ENCODE data around the gene EEF2.
"Not testable (repeated sequence)": the region's sequence is repeated elsewhere in the genome, so short reads cannot be mapped to it uniquely, and the experiment has no call there.

Gene EEF2

DNA sequence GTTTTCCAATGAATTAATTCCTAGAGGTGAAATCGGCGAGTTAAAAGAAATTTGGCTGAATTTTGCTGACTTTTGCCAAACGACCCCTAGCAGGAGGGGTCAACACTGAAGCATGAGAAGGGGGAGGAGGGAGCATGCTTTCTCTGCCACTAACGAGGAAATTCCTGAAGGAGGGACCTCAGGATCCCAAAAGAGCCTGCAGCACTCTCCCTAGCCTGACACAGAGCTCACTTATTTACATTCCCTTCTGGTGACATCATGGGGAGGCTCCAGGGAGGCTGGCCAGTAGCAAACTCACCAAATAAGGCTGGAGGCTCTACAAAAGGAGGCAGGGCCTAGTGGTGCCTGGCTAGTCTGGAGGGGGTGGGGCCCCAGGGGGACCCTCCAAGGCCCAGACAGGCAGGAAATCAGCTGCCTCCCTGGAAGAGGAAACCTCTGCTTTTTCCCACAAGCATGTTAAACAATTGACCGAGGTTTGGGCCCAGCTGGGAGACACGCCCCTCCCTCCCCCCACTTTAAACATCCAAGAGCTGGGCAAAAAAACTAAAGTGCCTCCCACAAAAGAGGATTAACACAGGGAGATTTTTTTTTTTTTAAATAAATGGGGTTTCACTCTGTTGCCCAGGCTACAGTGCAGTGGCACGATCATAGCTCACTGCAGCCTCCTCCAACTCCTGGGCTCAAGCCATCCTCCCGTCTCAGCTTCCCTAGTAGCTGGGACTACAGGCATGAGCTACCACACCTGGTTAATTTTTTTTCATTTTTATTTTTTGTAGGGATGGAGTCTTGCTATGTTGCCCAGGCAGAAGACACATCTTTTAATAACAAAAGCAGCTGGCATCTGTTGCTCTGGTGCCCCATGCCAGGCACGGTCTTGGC, 16.5 kb downstream of the EEF2 start:
- no peak for DNase-seq (ENCODE audit: low read depth)

DNA sequence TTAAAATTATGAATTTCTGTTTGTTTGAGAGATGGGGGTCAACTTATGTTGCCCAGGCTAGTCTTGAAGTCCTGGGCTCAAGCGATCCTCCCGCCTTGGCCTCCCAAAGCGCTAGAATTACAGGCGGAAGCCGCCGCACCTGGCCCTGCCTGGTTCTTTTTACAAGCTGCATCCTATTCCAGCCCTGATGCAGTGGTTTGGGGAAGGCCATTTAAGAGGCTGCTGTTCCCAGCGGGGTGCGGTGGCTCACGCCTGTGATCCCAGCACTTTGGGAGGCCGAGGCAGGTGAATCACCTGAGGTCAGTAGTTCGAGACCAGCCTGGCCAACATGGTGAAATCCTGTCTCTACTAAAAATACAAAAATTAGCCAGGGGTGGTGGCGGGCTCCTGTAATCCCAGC, 17.3 kb downstream of the EEF2 start:
- DNase-seq (ENCODE audit: low read depth): not testable (repeated sequence)

GRCh38 chr19:3966051-3967017, 18.9 kb downstream of the EEF2 start:
- DNase-seq (ENCODE audit: low read depth): no peak

DNA sequence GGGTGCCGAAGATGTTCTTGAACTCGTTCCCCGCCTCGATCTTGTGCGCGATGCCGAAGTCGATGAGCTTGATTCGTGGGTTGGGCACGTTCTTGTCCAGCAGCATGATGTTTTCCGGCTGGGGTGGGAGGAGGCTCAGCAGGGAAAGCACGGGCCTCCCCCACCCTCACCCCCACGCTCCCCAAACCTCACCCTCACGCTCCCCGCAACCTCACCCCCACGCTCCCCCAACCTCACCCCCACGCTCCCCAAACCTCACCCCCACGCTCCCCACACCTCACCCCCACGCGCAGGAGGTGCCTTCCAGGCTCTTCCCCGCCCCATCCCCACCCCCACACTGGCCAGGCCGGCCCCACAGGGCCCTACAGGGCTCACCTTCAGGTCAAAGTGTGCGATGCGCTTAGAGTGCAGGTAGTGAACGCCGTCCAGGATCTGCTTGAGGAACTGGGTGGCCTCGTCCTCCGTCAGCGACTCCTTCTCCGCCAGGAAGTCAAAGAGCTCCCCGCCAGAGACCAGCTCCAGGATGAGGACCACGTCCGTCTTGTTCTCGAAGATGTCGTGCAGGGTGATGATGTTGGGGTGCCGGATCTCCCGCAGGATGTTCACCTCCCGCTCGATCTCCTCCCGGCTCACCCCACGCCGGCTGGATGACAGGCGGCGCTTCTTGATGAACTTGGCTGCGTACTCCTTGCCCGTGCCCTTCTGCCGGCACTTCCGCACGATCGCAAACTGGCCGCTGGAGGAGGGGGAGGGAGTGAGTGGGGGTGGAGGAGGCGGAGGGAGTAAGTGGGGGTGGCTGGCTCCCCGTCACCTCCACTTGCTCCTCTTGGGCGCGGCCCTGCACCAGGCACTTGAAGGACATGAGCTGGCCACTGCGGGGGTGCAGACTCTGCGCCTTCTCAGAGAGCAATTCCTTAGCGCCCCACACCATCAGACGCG, 20.7 kb downstream of the EEF2 start:
- no peak for DNase-seq (ENCODE audit: low read depth)

GRCh38 chr19:3963458-3964255, 21.6 kb downstream of the EEF2 start:
- DNase-seq (ENCODE audit: low read depth): no peak

GRCh38 chr19:3961007-3961406, 24.3 kb downstream of the EEF2 start:
- DNase-seq (ENCODE audit: low read depth): no peak

DNA sequence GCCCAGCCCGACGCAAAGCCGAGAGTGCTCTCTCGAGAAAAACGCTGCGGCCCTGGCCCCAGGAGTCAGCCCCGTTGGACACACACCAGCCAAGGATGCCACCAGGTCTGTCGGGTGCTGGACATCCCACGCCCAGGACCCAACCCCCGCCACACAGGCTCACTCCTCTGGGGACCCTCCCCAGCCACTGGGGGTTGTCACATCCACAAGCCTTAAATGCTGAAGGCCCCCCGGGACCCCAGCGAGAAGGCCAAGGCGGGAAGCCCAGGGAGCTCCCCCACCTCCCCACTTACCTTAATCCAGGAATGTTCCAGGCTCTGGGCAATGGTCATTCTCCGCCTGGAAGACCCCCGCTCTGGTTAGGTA, 25.5 kb downstream of the EEF2 start:
- no peak for DNase-seq (ENCODE audit: low read depth)

GRCh38 chr19:3958836-3959765, 26.2 kb downstream of the EEF2 start:
- no peak for DNase-seq (ENCODE audit: low read depth)

GRCh38 chr19:3955688-3956087, 29.6 kb downstream of the EEF2 start:
- DNase-seq (ENCODE audit: low read depth): no peak

DNA sequence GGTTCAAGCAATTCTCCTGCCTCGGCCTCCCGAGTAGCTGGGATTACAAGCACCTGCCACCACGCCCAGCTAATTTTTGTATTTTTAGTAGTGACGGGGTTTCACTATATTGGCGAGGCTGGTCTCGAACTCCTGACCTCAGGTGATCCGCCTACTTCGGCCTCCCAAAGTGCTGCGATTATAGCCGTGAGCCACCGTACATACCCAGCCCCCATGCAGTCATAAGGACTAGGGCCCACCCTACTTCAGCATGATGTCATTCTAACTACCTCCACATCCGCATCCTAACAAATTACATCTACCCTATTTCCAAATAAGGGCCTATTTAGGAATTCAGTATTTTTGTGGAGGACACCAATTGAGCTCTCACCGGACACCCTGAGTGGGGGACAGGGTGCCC, 30.0 kb downstream of the EEF2 start:
- DNase-seq (ENCODE audit: low read depth): not testable (repeated sequence)

- DNase-seq (ENCODE audit: low read depth): no peak
Observed at GRCh38 chr19:3954107-3954506, 31.2 kb downstream of the EEF2 start.

DNA sequence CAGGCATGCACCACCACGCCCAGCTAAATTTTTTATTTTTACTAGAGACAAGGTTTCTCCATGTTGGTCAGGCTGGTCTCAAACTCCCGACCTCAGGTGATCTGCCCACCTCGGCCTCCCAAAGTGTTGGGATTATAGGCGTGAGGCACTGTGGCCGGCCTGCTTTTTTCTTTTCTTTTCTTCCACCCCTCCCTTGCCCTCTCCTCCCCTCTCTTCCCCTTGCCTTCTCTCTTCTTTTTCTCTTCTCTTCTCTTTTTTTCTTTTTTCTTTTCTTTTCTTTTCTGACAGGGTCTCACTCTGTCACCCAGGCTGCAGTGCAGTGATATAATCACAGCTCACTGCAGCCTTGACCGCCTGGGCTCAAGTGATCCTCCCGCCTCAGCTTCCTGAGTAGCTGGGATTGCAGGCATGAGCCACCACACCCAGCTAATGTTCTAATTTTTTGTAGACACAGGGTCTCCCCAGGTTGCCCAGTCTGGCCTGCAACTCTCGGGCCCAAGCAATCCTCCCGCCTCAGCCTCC, 32.4 kb downstream of the EEF2 start:
- not testable (repeated sequence) for DNase-seq (ENCODE audit: low read depth)

- no peak for DNase-seq (ENCODE audit: low read depth)
Observed at GRCh38 chr19:3950871-3951861, 34.1 kb downstream of the EEF2 start.

DNA sequence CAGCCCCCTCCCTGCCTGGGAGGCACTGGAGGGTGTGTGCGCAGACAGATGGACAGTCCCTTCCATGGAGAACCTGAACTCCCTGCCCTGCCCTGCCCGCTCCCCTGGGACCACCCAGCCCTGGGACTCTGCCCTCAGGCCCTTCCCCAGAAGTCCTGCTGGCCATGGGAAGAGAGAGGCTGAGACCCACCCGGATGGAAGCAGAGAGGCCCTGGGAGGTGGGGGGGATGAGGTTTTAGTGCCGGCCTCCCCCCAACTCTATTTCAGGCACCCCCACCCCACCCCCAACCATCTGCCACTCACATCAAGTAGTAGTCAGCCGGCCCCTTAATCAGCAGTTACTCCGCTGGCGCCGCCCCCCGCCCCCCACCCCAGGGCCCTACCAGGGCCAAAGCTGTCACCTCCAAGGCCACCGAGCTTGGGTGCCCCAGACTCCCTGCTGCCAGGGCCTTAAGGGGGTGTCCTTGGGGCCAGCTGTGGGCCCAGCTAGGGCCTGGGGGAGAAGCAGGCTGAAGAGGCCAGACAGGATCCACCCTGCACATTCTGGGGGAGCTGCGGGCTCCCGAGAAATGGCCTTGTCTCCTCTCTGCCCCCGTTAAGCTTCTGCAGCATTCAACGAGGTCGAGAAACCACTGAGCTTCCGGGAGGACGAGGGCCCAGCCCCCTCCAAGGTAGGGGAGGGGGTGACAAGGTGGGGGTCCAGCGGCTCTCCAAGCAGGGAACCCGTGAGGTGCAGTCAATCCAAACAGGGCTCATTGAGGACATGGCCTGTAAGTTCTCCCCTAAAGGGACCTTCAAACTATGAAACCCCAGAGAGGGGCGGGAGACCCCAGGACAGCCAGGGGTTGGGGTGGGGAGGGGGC, 35.0 kb downstream of the EEF2 start:
- DNase-seq (ENCODE audit: low read depth): no peak

GRCh38 chr19:3949294-3949693, 36.0 kb downstream of the EEF2 start:
- no peak for DNase-seq (ENCODE audit: low read depth)

GRCh38 chr19:3947316-3947933, 37.8 kb downstream of the EEF2 start:
- not testable (repeated sequence) for DNase-seq (ENCODE audit: low read depth)

DNA sequence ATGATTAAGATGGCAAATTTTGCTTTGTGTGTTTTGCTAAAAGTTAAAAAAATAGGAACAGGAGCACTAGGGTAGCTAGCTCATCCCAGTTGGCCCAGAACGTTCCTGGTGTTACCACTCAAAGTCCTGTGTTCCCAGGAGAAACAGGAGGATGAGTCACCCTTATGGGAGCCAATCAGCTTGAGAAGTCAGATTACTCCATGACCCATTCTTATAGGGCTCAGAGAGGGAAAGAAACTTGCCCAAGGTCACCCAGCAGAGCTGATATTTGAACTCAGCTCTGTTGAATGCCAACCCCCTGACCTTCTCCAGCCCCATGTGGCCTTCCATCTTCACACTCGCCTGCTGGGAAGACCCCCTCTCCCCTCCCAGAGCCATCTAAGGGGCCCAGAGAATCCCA, 39.4 kb downstream of the EEF2 start:
- no peak for DNase-seq (ENCODE audit: low read depth)
